GM23338 (cell line): ENCODE data around the gene EFCAB9.

Experiments
- CREB1 ChIP-seq: fragments of 250-450 bp; sonication (Bioruptor Pico); IDR thresholded peaks from 2 replicates; pipeline ENCODE4 v1.5.0; 2020; ENCODE audit warnings: low read depth, mild to moderate bottlenecking, moderate library complexity
- CTCF ChIP-seq, 2 experiments: fragments of 200-600 bp in 1 of 2; sonication (generic) in 1 of 2; conservative IDR thresholded peaks; 2 replicates each; pipeline versions ENCODE4 v1.5.1 to v1.6.1; 2016 to 2017; ENCODE audit warnings: antibody characterized with exemption in 2 of 2, low read depth in 2 of 2, mild to moderate bottlenecking in 2 of 2, moderate library complexity in 1 of 2
- ETS1 ChIP-seq: IDR thresholded peaks from 2 replicates; pipeline ENCODE4 v1.6.1; 2016; ENCODE audit warnings: antibody characterized with exemption
- EZH2 ChIP-seq: fragments of 200-600 bp; sonication (generic); IDR thresholded peaks from one replicate; pipeline ENCODE4 v1.8.0; 2017; ENCODE audit warnings: antibody characterized with exemption, mild to moderate bottlenecking, low read depth; ENCODE audit not compliant: unreplicated experiment
- EZH2phosphoT487 ChIP-seq: fragments of 200-600 bp; sonication (generic); IDR thresholded peaks from one replicate; pipeline ENCODE4 v1.8.1; 2018; ENCODE audit warnings: antibody characterized with exemption; ENCODE audit not compliant: unreplicated experiment
- JUNB ChIP-seq: IDR thresholded peaks from one replicate; pipeline ENCODE4 v1.6.1; 2016; ENCODE audit warnings: antibody characterized with exemption; ENCODE audit not compliant: unreplicated experiment
- NANOG ChIP-seq: IDR thresholded peaks from 2 replicates; pipeline ENCODE4 v1.6.1; 2016; ENCODE audit warnings: antibody characterized with exemption, borderline replicate concordance
- POLR2AphosphoS5 ChIP-seq: IDR thresholded peaks from 2 replicates; pipeline ENCODE4 v1.6.1; 2016; ENCODE audit warnings: antibody characterized with exemption, low read depth
- TF ChIP-seq, protein P1 (sequence below): IDR thresholded peaks from one replicate; pipeline ENCODE4 v1.6.1; 2018; ENCODE audit warnings: antibody characterized with exemption; ENCODE audit not compliant: unreplicated experiment

DNA sequence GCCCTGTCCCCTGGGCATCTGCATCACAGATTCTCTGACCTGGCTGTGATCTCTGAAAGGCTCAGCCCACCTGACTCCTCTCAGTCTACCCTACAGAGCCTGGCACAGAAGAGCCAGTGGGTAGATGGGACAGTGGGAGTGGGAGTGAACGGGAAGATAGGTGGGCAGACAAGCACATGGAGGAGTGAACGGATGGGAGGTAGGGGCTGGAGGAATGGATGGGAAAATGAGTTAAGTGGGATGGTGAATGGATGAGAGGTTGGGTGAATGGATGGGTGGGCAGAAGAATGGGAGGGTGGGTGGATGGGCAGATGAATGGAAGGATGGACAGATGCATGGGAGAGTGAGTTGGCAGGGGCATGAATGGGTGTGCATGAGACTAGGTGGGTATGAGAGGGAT is 24.8 kb upstream of the EFCAB9 start:
- TF ChIP-seq CTCF (conservative IDR thresholded peaks at IDR 0.05; ENCODE audit: low read depth in 2 of 2) (no peak), POLR2AphosphoS5 (no peak), EZH2 (no peak), ETS1 (no peak), EZH2phosphoT487 (no peak), CREB1 (CRISPR knock-in tag) (no peak), NANOG (no peak), JUNB (no peak)
- TF ChIP-seq, protein P1, sequence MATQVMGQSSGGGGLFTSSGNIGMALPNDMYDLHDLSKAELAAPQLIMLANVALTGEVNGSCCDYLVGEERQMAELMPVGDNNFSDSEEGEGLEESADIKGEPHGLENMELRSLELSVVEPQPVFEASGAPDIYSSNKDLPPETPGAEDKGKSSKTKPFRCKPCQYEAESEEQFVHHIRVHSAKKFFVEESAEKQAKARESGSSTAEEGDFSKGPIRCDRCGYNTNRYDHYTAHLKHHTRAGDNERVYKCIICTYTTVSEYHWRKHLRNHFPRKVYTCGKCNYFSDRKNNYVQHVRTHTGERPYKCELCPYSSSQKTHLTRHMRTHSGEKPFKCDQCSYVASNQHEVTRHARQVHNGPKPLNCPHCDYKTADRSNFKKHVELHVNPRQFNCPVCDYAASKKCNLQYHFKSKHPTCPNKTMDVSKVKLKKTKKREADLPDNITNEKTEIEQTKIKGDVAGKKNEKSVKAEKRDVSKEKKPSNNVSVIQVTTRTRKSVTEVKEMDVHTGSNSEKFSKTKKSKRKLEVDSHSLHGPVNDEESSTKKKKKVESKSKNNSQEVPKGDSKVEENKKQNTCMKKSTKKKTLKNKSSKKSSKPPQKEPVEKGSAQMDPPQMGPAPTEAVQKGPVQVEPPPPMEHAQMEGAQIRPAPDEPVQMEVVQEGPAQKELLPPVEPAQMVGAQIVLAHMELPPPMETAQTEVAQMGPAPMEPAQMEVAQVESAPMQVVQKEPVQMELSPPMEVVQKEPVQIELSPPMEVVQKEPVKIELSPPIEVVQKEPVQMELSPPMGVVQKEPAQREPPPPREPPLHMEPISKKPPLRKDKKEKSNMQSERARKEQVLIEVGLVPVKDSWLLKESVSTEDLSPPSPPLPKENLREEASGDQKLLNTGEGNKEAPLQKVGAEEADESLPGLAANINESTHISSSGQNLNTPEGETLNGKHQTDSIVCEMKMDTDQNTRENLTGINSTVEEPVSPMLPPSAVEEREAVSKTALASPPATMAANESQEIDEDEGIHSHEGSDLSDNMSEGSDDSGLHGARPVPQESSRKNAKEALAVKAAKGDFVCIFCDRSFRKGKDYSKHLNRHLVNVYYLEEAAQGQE, result no peak
